K562 (cell line): ENCODE results near the gene CDC20. TPM values are rescaled to one million over a fixed set of nuclear protein-coding genes. Genes with fewer than 3 reads are reported as not detected.

Experiments used
- ATAC-seq: fragments of 200-7000 bp; cut with Tn5 transposase; 3 replicates; pipeline ENCODE4 v1.9.1; 2020; ENCODE audit warnings: moderate library complexity
- BruUV-seq: library from RNA; stranded (reverse); fragments of 400-500 nt; replicated peaks from 2 replicates; lab custom pipeline; 2021; lab: Mats Ljungman, UMichigan
- CTCF ChIA-PET: fragments of 300-600 bp; formaldehyde crosslinking; extraction: SDS; loops from one replicate; lab custom pipeline; 2021; ENCODE audit warnings: low intra/inter-chr PET ratio; lab: Yijun Ruan, JAX
- POLR2A ChIA-PET: fragments of 300-600, 350-650 bp; sonication (Branson Sonifier 250); formaldehyde crosslinking; extraction: SDS; loops from one replicate; lab custom pipeline; 2021; ENCODE audit warnings: antibody characterized with exemption, inconsistent platforms; lab: Yijun Ruan, JAX
- DNase-seq, 4 experiments: peaks; one replicate each; pipeline versions ENCODE4 v3.0.0 to v3.0.0-alpha.2; 2011 to 2018; ENCODE audit warnings: low spot score in 3 of 4, mixed read lengths in 3 of 4; ENCODE audit errors: extremely low read depth in 1 of 4
- FAIRE-seq: peaks from 2 replicates; lab custom pipeline; 2011; peaks lifted over from hg19 to GRCh38; lab: Jason Lieb, UNC
- H2AFZ ChIP-seq: 2 replicates; pipeline ENCODE4 v1.6.0; 2011; ENCODE audit warnings: low read depth, low read length, control low read depth, inconsistent platforms
- H3K27ac ChIP-seq: fragments of 200-600 bp; 3 replicates; pipeline ENCODE4 v1.8.0; 2011; ENCODE audit warnings: low read depth, mild to moderate bottlenecking, control low read depth, inconsistent platforms, low read length, moderate library complexity, mixed read lengths; ENCODE audit errors: extremely low read depth
- H3K27me3 ChIP-seq, 2 experiments: fragments of 300-600 bp in 1 of 2; 2 replicates in 1 of 2; 3 replicates in 1 of 2; pipeline versions ENCODE4 v1.6.0 to v1.8.0; 2011; ENCODE audit warnings: inconsistent platforms in 2 of 2, low read length in 2 of 2, mild to moderate bottlenecking in 1 of 2, mixed read lengths in 1 of 2, moderate library complexity in 1 of 2; ENCODE audit not compliant: control insufficient read depth in 2 of 2, insufficient read depth in 2 of 2
- H3K36me3 ChIP-seq: fragments of 300-600 bp; 3 replicates; pipeline ENCODE4 v1.8.0; 2011; ENCODE audit warnings: mild to moderate bottlenecking, low read length, inconsistent platforms; ENCODE audit not compliant: control insufficient read depth, insufficient read depth
- H3K4me1 ChIP-seq, 2 experiments: fragments of 200-600 bp in 1 of 2; replicated peaks in 1 of 2; 2 replicates in 1 of 2; 3 replicates in 1 of 2; pipeline versions ENCODE4 v1.5.1 to v1.8.0; 2011; ENCODE audit warnings: inconsistent platforms in 2 of 2, low read length in 2 of 2, mild to moderate bottlenecking in 1 of 2, mixed read lengths in 1 of 2, moderate library complexity in 1 of 2; ENCODE audit not compliant: control insufficient read depth in 2 of 2, insufficient read depth in 2 of 2
- H3K4me2 ChIP-seq: 2 replicates; pipeline ENCODE4 v1.6.1; 2011; ENCODE audit warnings: low read length, control low read depth, inconsistent platforms, mixed read lengths; ENCODE audit not compliant: insufficient read depth
- H3K4me3 ChIP-seq: fragments of 200-600 bp; sonication (generic), shearing (Covaris generic); 2 replicates; pipeline ENCODE4 v1.5.1; 2016; ENCODE audit warnings: control low read depth, inconsistent platforms
- H3K79me2 ChIP-seq: fragments of 200-600 bp; 3 replicates; pipeline ENCODE4 v1.8.0; 2011; ENCODE audit warnings: low read length, inconsistent platforms; ENCODE audit not compliant: control insufficient read depth, insufficient read depth
- H3K9ac ChIP-seq, 2 experiments: 2 replicates each; pipeline versions ENCODE4 v1.6.0 to v1.6.1; 2011; ENCODE audit warnings: low read depth in 2 of 2, low read length in 2 of 2, control low read depth in 1 of 2, inconsistent platforms in 1 of 2, mild to moderate bottlenecking in 1 of 2, mixed read lengths in 1 of 2; ENCODE audit not compliant: insufficient read depth in 1 of 2
- H3K9me1 ChIP-seq: one replicate; pipeline ENCODE4 v1.6.0; 2011; ENCODE audit warnings: inconsistent platforms, mild to moderate bottlenecking, low read length, moderate library complexity; ENCODE audit not compliant: control insufficient read depth, insufficient read depth
- H3K9me3 ChIP-seq: replicated peaks from 2 replicates; pipeline ENCODE4 v1.5.1; 2011; ENCODE audit warnings: low read depth, low read length, inconsistent platforms; ENCODE audit not compliant: control insufficient read depth, insufficient read depth
- H4K20me1 ChIP-seq: replicated peaks from 2 replicates; pipeline ENCODE4 v1.6.1; 2011; ENCODE audit warnings: low read length, inconsistent platforms, mixed read lengths; ENCODE audit not compliant: control insufficient read depth, insufficient read depth
- DPF2 ChIP-seq: fragments of 450-650 bp; IDR thresholded peaks from 2 replicates; pipeline ENCODE4 v1.6.1; 2016
- NFIC ChIP-seq: fragments of 450-650 bp; IDR thresholded peaks from 2 replicates; pipeline ENCODE4 v1.6.1; 2017; ENCODE audit warnings: mild to moderate bottlenecking, inconsistent platforms
- WGBS: fragments of 100-300 bp; shearing (Covaris generic); methylation state at CpG from one replicate; pipeline ENCODE4 v1.1.6; 2016; ENCODE audit warnings: low coverage, mixed read lengths; ENCODE audit not compliant: insufficient coverage; ENCODE audit errors: missing lambda C conversion rate; 5-methylcytosine and 5-hydroxymethylcytosine counted together
- in situ Hi-C: fragments of 300-500 bp; cut with MboI; formaldehyde crosslinking; loops from 4 replicates; pipeline ENCODE4 v1.15.0; 2018; ENCODE audit warnings: inconsistent platforms, mixed read lengths
- intact Hi-C: fragments of 100-400 bp; cut with micrococcal nuclease; formaldehyde crosslinking; loops from 2 replicates; pipeline ENCODE4 v1.14.2; 2022
- polyA plus RNA-seq, 8 experiments: library from polyadenylated mRNA; depleted of rRNA in 4 of 8; stranded (reverse) in 5 of 8; unstranded in 3 of 8; fragments of >200 nt; fragmentation: Nextera tagmentation in 2 of 8; fragmentation: Illumina TruSeq in 1 of 8; extraction: Ambion mirVana in 2 of 8; extraction: Trizol in 1 of 8; gene quantifications; 2 replicates each; pipeline versions ENCODE4 v1.2.1 to v1.2.3, GENCODE V29; 2011 to 2014; ENCODE audit warnings: inconsistent platforms in 1 of 8, missing spikeins in 1 of 8
- total RNA-seq, 7 experiments: library from RNA; depleted of rRNA in 6 of 7; stranded (reverse); fragments of >200 nt in 6 of 7; fragmentation: Illumina TruSeq in 2 of 7; extraction: Trizol in 2 of 7; gene quantifications; 2 replicates each; pipeline versions ENCODE4 v1.2.1 to v1.2.3, GENCODE V29; 2011 to 2021; ENCODE audit warnings: low replicate concordance in 1 of 7
- TF ChIP-seq, protein P1 (sequence below), 3 experiments: IDR thresholded peaks in 2 of 3; conservative IDR thresholded peaks in 1 of 3; 2 replicates each; pipeline ENCODE4 v1.5.1; 2011 to 2012; ENCODE audit warnings: low read length in 3 of 3, mild to moderate bottlenecking in 3 of 3, control low read depth in 2 of 3, improper control_type of control experiment in 1 of 3, inconsistent platforms in 1 of 3, low read depth in 1 of 3, mixed read lengths in 1 of 3, moderate library complexity in 1 of 3; ENCODE audit not compliant: insufficient read depth in 2 of 3

The CDC20 gene
- total and polyA plus RNA-seq, 9 of the 15 experiments (the other 6 are each of a cell fraction or from before 2014, with no cell fraction given): 45.2 to 224 (median 121) TPM

GRCh38 chr1:43316738-43317520 lies 41.9 kb upstream of the CDC20 start:
- H4K20me1 ChIP-seq: peaks cover 8% of the 10 kb centered on the region; the same call in 1 of the 2 replicates
- peak; percentile 54 for ATAC-seq
- intact Hi-C loops: no loop called here
- TF ChIP-seq DPF2: no peak
- TF ChIP-seq, protein P1, sequence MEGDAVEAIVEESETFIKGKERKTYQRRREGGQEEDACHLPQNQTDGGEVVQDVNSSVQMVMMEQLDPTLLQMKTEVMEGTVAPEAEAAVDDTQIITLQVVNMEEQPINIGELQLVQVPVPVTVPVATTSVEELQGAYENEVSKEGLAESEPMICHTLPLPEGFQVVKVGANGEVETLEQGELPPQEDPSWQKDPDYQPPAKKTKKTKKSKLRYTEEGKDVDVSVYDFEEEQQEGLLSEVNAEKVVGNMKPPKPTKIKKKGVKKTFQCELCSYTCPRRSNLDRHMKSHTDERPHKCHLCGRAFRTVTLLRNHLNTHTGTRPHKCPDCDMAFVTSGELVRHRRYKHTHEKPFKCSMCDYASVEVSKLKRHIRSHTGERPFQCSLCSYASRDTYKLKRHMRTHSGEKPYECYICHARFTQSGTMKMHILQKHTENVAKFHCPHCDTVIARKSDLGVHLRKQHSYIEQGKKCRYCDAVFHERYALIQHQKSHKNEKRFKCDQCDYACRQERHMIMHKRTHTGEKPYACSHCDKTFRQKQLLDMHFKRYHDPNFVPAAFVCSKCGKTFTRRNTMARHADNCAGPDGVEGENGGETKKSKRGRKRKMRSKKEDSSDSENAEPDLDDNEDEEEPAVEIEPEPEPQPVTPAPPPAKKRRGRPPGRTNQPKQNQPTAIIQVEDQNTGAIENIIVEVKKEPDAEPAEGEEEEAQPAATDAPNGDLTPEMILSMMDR (IDR thresholded peaks at IDR 0.05 in 2 of 3, conservative IDR thresholded peaks at IDR 0.05 in 1 of 3; ENCODE audit: insufficient read depth in 2 of 3, low read depth in 1 of 3, low read length in 3 of 3): peak in 2 of 3 experiments; percentile 38 to 57; a peak in 5 of 6 replicates
- 0 out of 2 replicates have a peak, but pooled peaks have one; percentile 19 for TF ChIP-seq NFIC
- FAIRE-seq: no peak
- no peak for DNase-seq
- BruUV-seq: no TSS peak
- WGBS: 13% methylated on average over 16 of the region's 16 CpGs
- H3K9ac ChIP-seq: no peak overlapping the region; a peak in 1 of 4 replicates
- ChIA-PET POLR2A (interaction anchor here (0.5 to 1.1 kb wide), 2 partner anchors 14 to 355 kb away, joined by 3 read pairs; no protein-coding TSS in a partner anchor), CTCF (no interaction called here)
- H2AFZ ChIP-seq: no peak overlapping the region
- no peak overlapping the region for H3K4me3 ChIP-seq
- H3K9me3 ChIP-seq: no peaks in the 10 kb centered on the region
- in situ Hi-C loops: no loop called here
- no peak overlapping the region for H3K27ac ChIP-seq
- H3K9me1 ChIP-seq: no peaks in the 10 kb centered on the region
- H3K27me3 ChIP-seq: peaks cover 6 to 29% of the 10 kb centered on the region in 2 experiments; a peak in 3 of 5 replicates
- H3K36me3 ChIP-seq: no peaks in the 10 kb centered on the region
- no peak overlapping the region for H3K4me2 ChIP-seq
- H3K4me1 ChIP-seq: peaks cover 3 to 21% of the 10 kb centered on the region in 2 experiments; a peak in 3 of 5 replicates
- no peaks in the 10 kb centered on the region for H3K79me2 ChIP-seq
